ELF-1 (cell line): Measurements from ENCODE around the gene ZNF280D.

Source experiments
- DNase-seq: peaks from one replicate; pipeline ENCODE4 v3.0.0-alpha.2; 2016; ENCODE audit warnings: low read depth, low spot score

The ZNF280D gene

DNA sequence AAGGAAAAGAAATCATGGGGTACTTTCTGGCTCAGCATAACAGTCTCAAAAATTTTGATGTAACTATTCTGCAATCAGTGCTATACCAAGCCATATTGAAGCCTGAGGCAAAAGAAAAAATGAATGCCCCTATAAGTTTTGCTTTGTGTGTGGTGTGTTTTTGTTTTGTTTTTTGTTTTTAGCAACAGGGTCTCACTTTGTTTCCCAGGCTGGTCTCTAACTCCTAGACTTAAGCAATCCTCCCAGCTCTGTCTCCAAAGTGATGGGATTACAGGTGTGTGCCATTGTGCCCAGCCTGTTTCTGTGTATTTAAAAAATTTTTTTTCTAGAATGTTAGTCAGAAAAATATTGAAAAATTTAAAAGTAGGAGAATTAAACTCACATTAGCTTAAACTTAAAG is 93.2 kb downstream of the ZNF280D start:
- DNase-seq = no peak

DNA sequence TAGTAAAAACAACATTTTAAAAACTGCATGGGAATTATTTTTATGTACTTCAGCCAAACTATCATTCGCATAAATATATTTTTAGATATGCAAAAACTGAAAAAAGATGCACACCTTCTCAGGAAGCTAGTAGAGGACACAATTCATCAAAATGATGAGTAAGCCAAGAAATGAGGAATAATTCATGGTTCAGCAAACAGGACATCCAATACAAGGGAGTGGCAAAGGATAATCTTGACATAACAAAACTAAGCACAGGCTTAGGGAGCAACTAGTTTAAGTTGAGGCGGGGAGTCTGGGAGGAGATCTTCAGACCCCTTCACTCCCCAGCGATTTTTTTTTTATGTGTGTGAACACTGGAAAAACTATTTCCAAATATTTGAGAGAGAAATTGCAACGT is 93.7 kb downstream of the ZNF280D start:
- no peak for DNase-seq

GRCh38 chr15:56631765-56632164 is 101.5 kb downstream of the ZNF280D start:
- DNase-seq = no peak

GRCh38 chr15:56628893-56629532 is 104.3 kb downstream of the ZNF280D start:
- no peak for DNase-seq

- DNase-seq = no peak
These were observed 113.4 kb downstream of the ZNF280D start for GRCh38 chr15:56619887-56620286.

DNA sequence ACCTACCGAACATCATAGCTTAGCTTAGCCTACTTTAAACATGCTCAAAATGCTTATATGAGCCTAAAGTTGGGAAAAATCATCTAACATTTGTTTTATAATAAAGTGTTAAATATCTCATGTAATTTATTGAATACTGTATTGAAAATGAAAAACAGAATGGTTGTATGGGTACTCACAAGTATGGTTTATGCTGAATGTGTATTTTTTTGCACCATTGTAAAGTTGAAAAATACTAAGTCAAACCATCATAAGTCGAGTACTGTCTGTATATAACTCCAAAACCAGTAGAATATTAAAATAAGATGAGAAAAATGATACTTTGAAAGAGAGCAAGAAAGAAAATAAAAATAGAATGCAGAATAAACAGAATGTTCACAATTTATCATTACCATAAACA is 115.7 kb downstream of the ZNF280D start:
- no peak for DNase-seq

- DNase-seq = no peak
These were observed 116.8 kb downstream of the ZNF280D start for GRCh38 chr15:56616551-56616950.

DNA sequence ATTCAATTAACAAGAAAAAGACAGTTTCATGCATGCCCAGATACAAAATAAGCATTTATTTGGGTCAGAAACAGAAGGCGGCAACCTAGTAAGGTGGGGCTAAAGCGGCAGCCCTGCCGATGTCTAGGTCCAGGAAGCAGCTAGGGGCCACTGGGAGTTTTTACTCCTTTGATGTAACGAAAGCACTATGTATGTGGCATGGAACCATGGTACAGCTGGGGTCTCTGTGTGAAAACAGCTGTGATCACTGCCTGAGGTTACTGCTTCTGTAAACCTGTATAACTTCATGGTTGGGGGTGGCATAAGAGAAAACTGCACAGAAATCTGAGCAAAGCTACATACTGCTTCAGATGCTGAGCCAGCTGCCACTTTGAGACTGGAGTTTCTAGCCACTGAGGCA is 119.5 kb downstream of the ZNF280D start:
- DNase-seq = no peak

- DNase-seq = no peak
These were observed 124.3 kb downstream of the ZNF280D start for GRCh38 chr15:56608993-56609392.

DNA sequence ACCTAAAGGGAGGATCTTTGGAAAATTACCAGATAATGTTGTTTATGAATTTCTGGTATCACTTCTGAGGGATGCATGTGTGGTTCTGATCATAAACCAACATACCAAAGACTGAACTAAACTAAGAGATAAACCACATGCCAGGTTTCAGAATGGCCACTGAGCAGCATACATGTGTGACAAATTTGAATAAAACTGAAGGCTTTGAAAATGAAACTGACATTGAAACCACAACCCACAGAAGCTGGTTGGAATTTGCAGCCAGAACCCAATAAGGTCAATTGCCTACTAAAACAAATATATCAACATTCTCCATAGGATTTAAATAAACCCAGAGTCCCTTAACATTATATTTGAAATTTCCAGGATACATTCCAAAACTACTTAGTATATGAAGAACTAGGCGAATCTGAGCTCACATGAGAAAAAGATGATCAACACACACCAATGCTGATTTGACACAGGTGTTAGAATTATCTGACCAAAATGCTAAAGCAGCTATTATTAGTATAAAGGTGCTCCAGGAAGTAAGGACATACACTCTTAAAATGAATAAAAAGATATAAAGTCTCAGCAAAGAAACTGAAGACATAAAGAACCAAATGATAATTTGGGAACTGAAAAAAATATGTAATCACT is 125.0 kb downstream of the ZNF280D start:
- no peak for DNase-seq

DNA sequence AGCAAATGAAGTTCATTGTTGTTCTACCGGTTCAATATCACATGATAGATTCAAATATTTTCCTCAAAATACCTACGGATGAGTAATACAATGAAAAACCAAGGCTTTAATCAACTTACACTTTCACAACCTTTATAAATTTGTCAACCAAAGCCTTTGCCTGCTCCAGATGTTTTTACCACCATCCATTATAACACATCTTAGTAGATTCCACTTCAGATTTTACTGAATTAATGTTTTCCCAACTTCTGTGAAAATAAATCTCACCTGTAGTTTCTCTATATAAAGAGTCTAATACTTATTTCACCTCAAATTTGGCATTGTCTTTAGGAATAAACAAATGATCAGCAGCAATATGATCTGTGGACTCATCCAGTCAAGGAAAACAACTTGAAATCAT is 131.1 kb downstream of the ZNF280D start:
- no peak for DNase-seq

- no peak for DNase-seq
These were observed 132.9 kb downstream of the ZNF280D start for GRCh38 chr15:56600380-56600779.

GRCh38 chr15:56598991-56599390 is 134.3 kb downstream of the ZNF280D start:
- no peak for DNase-seq

GRCh38 chr15:56587686-56588085 is 145.6 kb downstream of the ZNF280D start:
- no peak for DNase-seq

GRCh38 chr15:56586206-56586605 is 147.1 kb downstream of the ZNF280D start:
- no peak for DNase-seq

GRCh38 chr15:56582785-56583184 is 150.5 kb downstream of the ZNF280D start:
- no peak for DNase-seq
